Liver (tissue), 9 donors: ENCODE measurements around the gene CUL2. TPM values are rescaled to one million over a fixed set of nuclear protein-coding genes. Genes with fewer than 3 reads are reported as not detected.

Source experiments
- DNase-seq: peaks from one replicate; pipeline ENCODE4 v3.0.0-alpha.2; 2017; ENCODE audit warnings: low spot score
- H3K27ac ChIP-seq, 2 donors: one replicate each; pipeline ENCODE4 v1.7.0; 2013; ENCODE audit warnings: inconsistent platforms in 2 of 2, low read length in 2 of 2, control low read depth in 1 of 2, low read depth in 1 of 2, mild to moderate bottlenecking in 1 of 2
- H3K27me3 ChIP-seq, 4 donors: one replicate each; pipeline versions ENCODE4 v1.6.1 to v1.7.0; 2013; ENCODE audit warnings: low read length in 3 of 4, inconsistent platforms in 1 of 4, mild to moderate bottlenecking in 1 of 4, moderate library complexity in 1 of 4; ENCODE audit not compliant: control insufficient read depth in 4 of 4, insufficient read depth in 4 of 4
- H3K36me3 ChIP-seq, 4 donors: one replicate each; pipeline versions ENCODE4 v1.6.1 to v1.7.0; 2013; ENCODE audit warnings: low read length in 3 of 4, mild to moderate bottlenecking in 3 of 4, low read depth in 1 of 4, moderate library complexity in 1 of 4; ENCODE audit not compliant: control insufficient read depth in 4 of 4, insufficient read depth in 3 of 4
- H3K4me1 ChIP-seq, 4 donors: one replicate each; pipeline versions ENCODE4 v1.6.1 to v1.7.0; 2013; ENCODE audit warnings: low read length in 3 of 4, mild to moderate bottlenecking in 3 of 4, moderate library complexity in 1 of 4; ENCODE audit not compliant: control insufficient read depth in 4 of 4, insufficient read depth in 4 of 4
- H3K4me3 ChIP-seq, 3 donors: one replicate each; pipeline versions ENCODE4 v1.6.1 to v1.7.0; 2013; ENCODE audit warnings: low read length in 3 of 3, control low read depth in 1 of 3, low read depth in 1 of 3, mild to moderate bottlenecking in 1 of 3
- H3K9ac ChIP-seq, 2 donors: one replicate each; pipeline ENCODE4 v1.7.0; 2013; ENCODE audit warnings: low read length in 2 of 2, mild to moderate bottlenecking in 2 of 2, moderate library complexity in 2 of 2, control low read depth in 1 of 2, low read depth in 1 of 2
- H3K9me3 ChIP-seq, 4 donors: one replicate each; pipeline versions ENCODE4 v1.6.1 to v1.7.0; 2013; ENCODE audit warnings: low read length in 3 of 4; ENCODE audit not compliant: control insufficient read depth in 4 of 4
- EGR1 ChIP-seq, 2 donors: IDR thresholded peaks; 2 replicates each; pipeline ENCODE4 v1.6.1; 2016 to 2018; ENCODE audit warnings: antibody characterized with exemption in 2 of 2, low read depth in 2 of 2
- FOXA1 ChIP-seq: IDR thresholded peaks from 2 replicates; pipeline ENCODE4 v1.6.1; 2016; ENCODE audit warnings: antibody characterized with exemption
- FOXA2 ChIP-seq: IDR thresholded peaks from 2 replicates; pipeline ENCODE4 v1.6.1; 2016; ENCODE audit warnings: antibody characterized with exemption
- GABPA ChIP-seq, 2 donors: IDR thresholded peaks in 1 of 2; conservative IDR thresholded peaks in 1 of 2; 2 replicates each; pipeline ENCODE4 v1.6.1; 2016; ENCODE audit warnings: antibody characterized with exemption in 2 of 2, mild to moderate bottlenecking in 1 of 2, moderate library complexity in 1 of 2
- HNF4A ChIP-seq, 2 donors: conservative IDR thresholded peaks; 2 replicates each; pipeline ENCODE4 v1.6.1; 2016; ENCODE audit warnings: antibody characterized with exemption in 2 of 2, mild to moderate bottlenecking in 2 of 2
- HNF4G ChIP-seq: IDR thresholded peaks from 2 replicates; pipeline ENCODE4 v1.6.1; 2016; ENCODE audit warnings: antibody characterized with exemption
- JUND ChIP-seq, 2 donors: IDR thresholded peaks; 2 replicates each; pipeline ENCODE4 v1.6.1; 2016; ENCODE audit warnings: antibody characterized with exemption in 2 of 2
- NR2F2 ChIP-seq: IDR thresholded peaks from 2 replicates; pipeline ENCODE4 v1.6.1; 2016; ENCODE audit warnings: antibody characterized with exemption
- RAD21 ChIP-seq, 2 donors: IDR thresholded peaks; 2 replicates each; pipeline ENCODE4 v1.6.1; 2016; ENCODE audit warnings: antibody characterized with exemption in 2 of 2, mild to moderate bottlenecking in 2 of 2
- RXRA ChIP-seq, 2 donors: IDR thresholded peaks; 2 replicates each; pipeline ENCODE4 v1.6.1; 2017 to 2018; ENCODE audit warnings: antibody characterized with exemption in 2 of 2, mild to moderate bottlenecking in 1 of 2
- SP1 ChIP-seq: IDR thresholded peaks from 2 replicates; pipeline ENCODE4 v1.6.1; 2018; ENCODE audit warnings: antibody characterized with exemption, mild to moderate bottlenecking
- TAF1 ChIP-seq: conservative IDR thresholded peaks from 2 replicates; pipeline ENCODE4 v1.6.1; 2016; ENCODE audit warnings: antibody characterized with exemption, mild to moderate bottlenecking
- YY1 ChIP-seq: IDR thresholded peaks from 2 replicates; pipeline ENCODE4 v1.6.1; 2016; ENCODE audit warnings: antibody characterized with exemption, mild to moderate bottlenecking
- WGBS: extraction: QIAGEN DNeasy Blood & Tissue Kit; methylation state at CpG from one replicate; pipeline ENCODE4 v1.1.7; 2013; 5-methylcytosine and 5-hydroxymethylcytosine counted together
- polyA plus RNA-seq, 2 donors: library from polyadenylated mRNA; stranded (reverse) in 1 of 2; unstranded in 1 of 2; fragments of 200-250 nt in 1 of 2; fragments of >200 nt in 1 of 2; fragmentation: Nextera tagmentation in 1 of 2; extraction: Ambion mirVana in 1 of 2; gene quantifications; one replicate each; pipeline versions ENCODE4 v1.2.1 to v1.2.3, GENCODE V29; 2013 to 2015
- total RNA-seq, 2 donors: library from RNA; depleted of rRNA; stranded (reverse); fragments of >200 nt; gene quantifications; one replicate each; pipeline ENCODE4 v1.2.3, GENCODE V29; 2014
- TF ChIP-seq, protein P1 (sequence below): IDR thresholded peaks from 2 replicates; pipeline ENCODE4 v1.6.1; 2016; ENCODE audit warnings: antibody characterized with exemption, mild to moderate bottlenecking
- TF ChIP-seq, protein P2 (sequence below): fragments of 150-350 bp; IDR thresholded peaks from 2 replicates; pipeline ENCODE4 v1.5.1; 2017; ENCODE audit warnings: improper control_type of control experiment, low read depth, low read length; ENCODE audit not compliant: missing input control
- TF ChIP-seq, protein P3 (sequence below): IDR thresholded peaks from 2 replicates; pipeline ENCODE4 v1.6.1; 2016; ENCODE audit warnings: antibody characterized with exemption
- TF ChIP-seq, protein P4 (sequence below): IDR thresholded peaks from 2 replicates; pipeline ENCODE4 v1.6.1; 2016; ENCODE audit warnings: antibody characterized with exemption
- TF ChIP-seq, protein P5 (sequence below): IDR thresholded peaks from 2 replicates; pipeline ENCODE4 v1.6.1; 2016; ENCODE audit warnings: antibody characterized with exemption
- donor health status: healthy.
- donor health status: healthy.
- donor health status: healthy.
- donor health status: healthy.
- donor health status: healthy.

CUL2 gene
- total and polyA plus RNA-seq, 4 donors, result 8.6 to 14.1 (median 12.1) TPM

- Histone ChIP-seq H3K36me3 (no peaks in the 10 kb centered on the region), H3K9ac (no peak overlapping the region), H3K9me3 (no peaks in the 10 kb centered on the region), H3K4me3 (no peak overlapping the region), H3K27ac (no peak overlapping the region), H3K27me3 (no peaks in the 10 kb centered on the region), H3K4me1 (no peaks in the 10 kb centered on the region)
- DNase-seq, result no peak
- no peak for TF ChIP-seq HNF4A (conservative IDR thresholded peaks at IDR 0.05)
- TF ChIP-seq, protein P1, sequence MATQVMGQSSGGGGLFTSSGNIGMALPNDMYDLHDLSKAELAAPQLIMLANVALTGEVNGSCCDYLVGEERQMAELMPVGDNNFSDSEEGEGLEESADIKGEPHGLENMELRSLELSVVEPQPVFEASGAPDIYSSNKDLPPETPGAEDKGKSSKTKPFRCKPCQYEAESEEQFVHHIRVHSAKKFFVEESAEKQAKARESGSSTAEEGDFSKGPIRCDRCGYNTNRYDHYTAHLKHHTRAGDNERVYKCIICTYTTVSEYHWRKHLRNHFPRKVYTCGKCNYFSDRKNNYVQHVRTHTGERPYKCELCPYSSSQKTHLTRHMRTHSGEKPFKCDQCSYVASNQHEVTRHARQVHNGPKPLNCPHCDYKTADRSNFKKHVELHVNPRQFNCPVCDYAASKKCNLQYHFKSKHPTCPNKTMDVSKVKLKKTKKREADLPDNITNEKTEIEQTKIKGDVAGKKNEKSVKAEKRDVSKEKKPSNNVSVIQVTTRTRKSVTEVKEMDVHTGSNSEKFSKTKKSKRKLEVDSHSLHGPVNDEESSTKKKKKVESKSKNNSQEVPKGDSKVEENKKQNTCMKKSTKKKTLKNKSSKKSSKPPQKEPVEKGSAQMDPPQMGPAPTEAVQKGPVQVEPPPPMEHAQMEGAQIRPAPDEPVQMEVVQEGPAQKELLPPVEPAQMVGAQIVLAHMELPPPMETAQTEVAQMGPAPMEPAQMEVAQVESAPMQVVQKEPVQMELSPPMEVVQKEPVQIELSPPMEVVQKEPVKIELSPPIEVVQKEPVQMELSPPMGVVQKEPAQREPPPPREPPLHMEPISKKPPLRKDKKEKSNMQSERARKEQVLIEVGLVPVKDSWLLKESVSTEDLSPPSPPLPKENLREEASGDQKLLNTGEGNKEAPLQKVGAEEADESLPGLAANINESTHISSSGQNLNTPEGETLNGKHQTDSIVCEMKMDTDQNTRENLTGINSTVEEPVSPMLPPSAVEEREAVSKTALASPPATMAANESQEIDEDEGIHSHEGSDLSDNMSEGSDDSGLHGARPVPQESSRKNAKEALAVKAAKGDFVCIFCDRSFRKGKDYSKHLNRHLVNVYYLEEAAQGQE, result no peak
- TF ChIP-seq JUND (IDR thresholded peaks at IDR 0.05), result no peak
- TF ChIP-seq TAF1, result no peak
- no peak for TF ChIP-seq RXRA (IDR thresholded peaks at IDR 0.05)
- TF ChIP-seq, protein P2, sequence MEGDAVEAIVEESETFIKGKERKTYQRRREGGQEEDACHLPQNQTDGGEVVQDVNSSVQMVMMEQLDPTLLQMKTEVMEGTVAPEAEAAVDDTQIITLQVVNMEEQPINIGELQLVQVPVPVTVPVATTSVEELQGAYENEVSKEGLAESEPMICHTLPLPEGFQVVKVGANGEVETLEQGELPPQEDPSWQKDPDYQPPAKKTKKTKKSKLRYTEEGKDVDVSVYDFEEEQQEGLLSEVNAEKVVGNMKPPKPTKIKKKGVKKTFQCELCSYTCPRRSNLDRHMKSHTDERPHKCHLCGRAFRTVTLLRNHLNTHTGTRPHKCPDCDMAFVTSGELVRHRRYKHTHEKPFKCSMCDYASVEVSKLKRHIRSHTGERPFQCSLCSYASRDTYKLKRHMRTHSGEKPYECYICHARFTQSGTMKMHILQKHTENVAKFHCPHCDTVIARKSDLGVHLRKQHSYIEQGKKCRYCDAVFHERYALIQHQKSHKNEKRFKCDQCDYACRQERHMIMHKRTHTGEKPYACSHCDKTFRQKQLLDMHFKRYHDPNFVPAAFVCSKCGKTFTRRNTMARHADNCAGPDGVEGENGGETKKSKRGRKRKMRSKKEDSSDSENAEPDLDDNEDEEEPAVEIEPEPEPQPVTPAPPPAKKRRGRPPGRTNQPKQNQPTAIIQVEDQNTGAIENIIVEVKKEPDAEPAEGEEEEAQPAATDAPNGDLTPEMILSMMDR, result no peak
- no peak for TF ChIP-seq GABPA (IDR thresholded peaks at IDR 0.05 in 1 of 2, conservative IDR thresholded peaks at IDR 0.05 in 1 of 2)
- TF ChIP-seq NR2F2, result no peak
- TF ChIP-seq EGR1 (IDR thresholded peaks at IDR 0.05; ENCODE audit: low read depth in 2 of 2), result no peak
- TF ChIP-seq FOXA1, result no peak
- TF ChIP-seq, protein P3, sequence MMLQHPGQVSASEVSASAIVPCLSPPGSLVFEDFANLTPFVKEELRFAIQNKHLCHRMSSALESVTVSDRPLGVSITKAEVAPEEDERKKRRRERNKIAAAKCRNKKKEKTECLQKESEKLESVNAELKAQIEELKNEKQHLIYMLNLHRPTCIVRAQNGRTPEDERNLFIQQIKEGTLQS, result no peak
- TF ChIP-seq, protein P4, sequence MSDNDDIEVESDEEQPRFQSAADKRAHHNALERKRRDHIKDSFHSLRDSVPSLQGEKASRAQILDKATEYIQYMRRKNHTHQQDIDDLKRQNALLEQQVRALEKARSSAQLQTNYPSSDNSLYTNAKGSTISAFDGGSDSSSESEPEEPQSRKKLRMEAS, result no peak
- TF ChIP-seq RAD21 (IDR thresholded peaks at IDR 0.05), result no peak
- TF ChIP-seq, protein P5, sequence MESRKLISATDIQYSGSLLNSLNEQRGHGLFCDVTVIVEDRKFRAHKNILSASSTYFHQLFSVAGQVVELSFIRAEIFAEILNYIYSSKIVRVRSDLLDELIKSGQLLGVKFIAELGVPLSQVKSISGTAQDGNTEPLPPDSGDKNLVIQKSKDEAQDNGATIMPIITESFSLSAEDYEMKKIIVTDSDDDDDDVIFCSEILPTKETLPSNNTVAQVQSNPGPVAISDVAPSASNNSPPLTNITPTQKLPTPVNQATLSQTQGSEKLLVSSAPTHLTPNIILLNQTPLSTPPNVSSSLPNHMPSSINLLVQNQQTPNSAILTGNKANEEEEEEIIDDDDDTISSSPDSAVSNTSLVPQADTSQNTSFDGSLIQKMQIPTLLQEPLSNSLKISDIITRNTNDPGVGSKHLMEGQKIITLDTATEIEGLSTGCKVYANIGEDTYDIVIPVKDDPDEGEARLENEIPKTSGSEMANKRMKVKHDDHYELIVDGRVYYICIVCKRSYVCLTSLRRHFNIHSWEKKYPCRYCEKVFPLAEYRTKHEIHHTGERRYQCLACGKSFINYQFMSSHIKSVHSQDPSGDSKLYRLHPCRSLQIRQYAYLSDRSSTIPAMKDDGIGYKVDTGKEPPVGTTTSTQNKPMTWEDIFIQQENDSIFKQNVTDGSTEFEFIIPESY, result no peak
- TF ChIP-seq YY1, result no peak
- TF ChIP-seq HNF4G, result no peak
- WGBS, result 72% methylated on average over 7 of the region's 7 CpGs
Observed at GRCh38 chr10:35103882-35104281, 13.7 kb upstream of the CUL2 start.

GRCh38 chr10:35097510-35097909, 7.4 kb upstream of the CUL2 start:
- DNase-seq, result no peak
- 84% methylated on average over 1 of the region's 1 CpG for WGBS
- Histone ChIP-seq H3K9ac (no peak overlapping the region), H3K27me3 (no peaks in the 10 kb centered on the region), H3K27ac (no peak overlapping the region), H3K36me3 (no peaks in the 10 kb centered on the region), H3K4me1 (no peaks in the 10 kb centered on the region), H3K4me3 (no peak overlapping the region), H3K9me3 (no peaks in the 10 kb centered on the region)
- TF ChIP-seq, protein P1, result no peak
- TF ChIP-seq, protein P5, result no peak
- TF ChIP-seq SP1 (no peak), JUND (IDR thresholded peaks at IDR 0.05) (no peak), FOXA2 (no peak), HNF4G (no peak), GABPA (IDR thresholded peaks at IDR 0.05 in 1 of 2, conservative IDR thresholded peaks at IDR 0.05 in 1 of 2) (no peak), RAD21 (IDR thresholded peaks at IDR 0.05) (no peak)
- TF ChIP-seq, protein P3, result no peak
- TF ChIP-seq, protein P4, result no peak
